GOT3 (cell line): ENCODE measurements around the gene ATXN7.

Experiments used
- DNase-seq: peaks from one replicate; lab custom pipeline; 2025; ENCODE audit warnings: mixed read lengths; lab: John Stamatoyannopoulos, UW

The ATXN7 gene

GRCh38 chr3:63984391-63984790 lies 120.7 kb downstream of the ATXN7 start:
- no peak for DNase-seq

GRCh38 chr3:63986146-63986545 lies 122.5 kb downstream of the ATXN7 start:
- no peak for DNase-seq

DNA sequence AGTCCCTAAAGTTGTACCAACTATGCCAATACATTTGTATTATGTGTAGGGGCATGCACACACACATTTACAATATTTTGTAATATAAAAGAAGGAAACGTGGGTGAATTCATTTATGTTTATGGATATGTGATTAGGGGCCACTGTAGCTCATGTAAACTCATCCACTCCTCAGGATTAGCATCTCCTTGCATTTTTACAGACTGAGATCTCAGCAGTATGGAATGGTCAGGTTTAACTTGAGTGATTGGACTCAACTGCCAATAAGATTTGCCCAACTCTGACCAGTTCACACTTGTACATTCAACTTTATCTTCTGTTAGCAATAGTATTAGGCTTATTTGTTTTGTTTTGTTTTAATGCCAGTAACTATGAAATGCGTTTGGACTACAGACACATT lies 123.2 kb downstream of the ATXN7 start:
- DNase-seq = no peak

DNA sequence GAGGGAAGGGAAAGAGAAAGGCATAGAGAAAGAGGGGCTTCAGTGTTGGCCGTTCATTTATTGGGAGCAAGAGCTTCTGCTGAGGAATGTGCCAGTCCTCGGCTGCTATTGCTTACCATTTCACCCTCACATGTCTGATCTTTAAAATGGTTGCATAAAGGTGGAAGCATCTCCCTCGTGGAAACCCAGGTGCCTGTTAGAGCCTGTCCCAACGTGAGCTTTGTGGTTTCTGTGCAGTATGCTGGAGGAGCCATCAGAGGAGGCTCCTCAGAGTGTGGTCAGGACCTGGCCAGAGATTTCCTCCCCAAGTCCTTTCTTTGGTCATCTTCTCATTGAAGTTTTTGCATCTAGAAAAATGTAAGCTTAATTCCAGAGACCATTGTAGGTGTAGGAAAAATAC lies 125.3 kb downstream of the ATXN7 start:
- no peak for DNase-seq

GRCh38 chr3:63990204-63990603 lies 126.5 kb downstream of the ATXN7 start:
- DNase-seq = no peak

DNA sequence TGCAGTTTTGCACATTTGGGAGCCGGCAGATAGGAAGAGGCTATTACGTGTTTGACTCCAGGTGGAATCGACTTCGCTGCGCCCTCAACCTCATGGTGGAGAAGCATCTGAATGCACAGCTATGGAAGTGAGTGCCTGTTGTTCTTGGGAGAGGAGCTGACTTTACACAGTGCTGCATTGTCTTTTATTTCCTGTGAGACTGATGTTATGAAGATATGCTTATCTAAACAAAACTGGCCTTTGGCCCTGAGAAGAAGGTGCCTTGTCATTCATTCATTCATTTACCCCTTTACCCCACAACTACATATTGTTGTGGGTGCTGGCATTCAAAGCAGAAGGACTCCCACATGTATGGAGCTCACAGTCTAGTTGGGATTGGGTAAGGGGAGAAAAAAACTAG lies 127.1 kb downstream of the ATXN7 start:
- no peak for DNase-seq

DNA sequence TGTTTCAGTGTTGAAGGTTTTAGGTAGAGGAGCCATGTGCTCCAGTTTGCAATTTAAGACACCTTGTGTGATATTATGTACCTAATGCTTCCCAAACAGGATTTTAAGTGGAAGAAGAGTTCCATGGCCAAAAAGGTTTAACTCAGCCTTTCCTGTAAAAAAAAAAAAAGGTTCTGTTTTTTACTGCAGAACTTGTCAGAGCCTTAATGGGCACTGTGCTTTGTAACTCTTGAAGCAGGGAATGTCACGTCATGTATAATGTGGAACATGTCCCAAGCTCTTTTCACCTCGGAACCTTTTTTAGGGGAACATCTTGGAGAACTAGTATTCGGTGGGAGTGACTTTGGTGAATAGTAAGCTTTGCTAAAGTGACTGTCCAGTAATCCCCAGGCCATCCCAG lies 128.0 kb downstream of the ATXN7 start:
- DNase-seq = no peak

- DNase-seq = no peak
Measured at GRCh38 chr3:63992516-63993209, 129.0 kb downstream of the ATXN7 start.

DNA sequence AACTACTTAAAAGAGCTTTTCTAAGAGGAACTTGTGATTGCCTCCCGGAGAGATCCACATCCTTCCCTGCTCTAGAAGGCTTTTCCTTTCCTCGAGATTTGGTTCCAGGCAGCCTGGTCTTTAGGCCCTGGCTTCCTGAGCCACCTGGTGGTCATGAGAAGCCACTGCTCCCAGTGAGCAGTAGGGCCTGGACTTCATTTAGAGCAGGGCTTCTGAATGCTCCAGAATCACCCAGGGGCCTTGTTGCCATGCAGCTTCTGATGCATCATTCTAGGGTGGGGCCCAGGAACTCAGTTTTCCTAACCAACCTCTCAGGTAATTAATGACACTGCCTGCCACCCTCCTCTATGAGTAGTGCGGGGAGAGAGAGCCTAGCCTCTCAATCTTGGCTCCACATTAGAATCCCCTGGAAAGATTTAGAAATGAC lies 130.0 kb downstream of the ATXN7 start:
- DNase-seq = no peak

- DNase-seq = no peak
Measured at GRCh38 chr3:63995086-63995485, 131.4 kb downstream of the ATXN7 start.

DNA sequence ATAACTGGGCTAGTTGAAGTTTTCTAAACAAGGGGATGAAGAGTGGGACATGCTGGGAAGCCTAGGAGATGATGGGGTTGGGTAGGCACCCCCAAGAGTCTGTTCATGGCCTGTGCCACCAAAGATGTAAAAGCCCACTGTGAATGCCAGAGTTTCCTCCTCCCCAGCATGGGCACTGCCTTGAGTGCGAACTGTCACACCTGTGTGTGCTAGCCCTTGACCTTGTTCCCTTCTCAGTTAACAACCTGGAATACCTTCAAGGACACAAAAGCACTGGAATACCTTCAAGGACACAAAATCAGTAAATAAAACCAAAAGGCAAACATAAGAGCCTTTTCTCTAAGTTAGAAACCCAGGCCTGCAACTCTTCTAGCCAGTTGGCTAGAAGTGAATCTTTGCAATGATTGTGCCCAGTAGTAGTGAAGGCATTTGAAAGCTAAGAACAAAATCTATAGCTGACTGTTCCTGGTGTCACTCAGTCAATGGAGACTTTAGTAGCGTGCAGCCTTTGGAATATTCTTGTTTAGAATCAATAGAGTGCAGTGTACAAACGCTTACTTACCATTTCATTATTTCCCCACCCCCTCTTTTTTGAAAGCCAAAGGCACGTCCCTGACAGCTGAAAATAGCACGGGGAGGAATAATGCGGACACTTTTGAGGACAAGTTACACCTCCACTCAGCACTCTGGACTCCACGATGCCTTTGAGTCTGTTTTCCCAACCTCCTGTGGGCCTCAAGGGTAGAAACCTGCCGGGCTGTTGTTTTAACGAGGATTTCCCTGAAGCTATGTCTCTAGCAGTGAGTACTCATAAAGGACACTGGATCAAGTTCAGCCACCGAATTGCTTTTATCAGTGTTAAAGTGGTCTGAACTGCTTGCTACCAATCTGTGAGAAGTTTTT lies 135.4 kb downstream of the ATXN7 start:
- DNase-seq = no peak

DNA sequence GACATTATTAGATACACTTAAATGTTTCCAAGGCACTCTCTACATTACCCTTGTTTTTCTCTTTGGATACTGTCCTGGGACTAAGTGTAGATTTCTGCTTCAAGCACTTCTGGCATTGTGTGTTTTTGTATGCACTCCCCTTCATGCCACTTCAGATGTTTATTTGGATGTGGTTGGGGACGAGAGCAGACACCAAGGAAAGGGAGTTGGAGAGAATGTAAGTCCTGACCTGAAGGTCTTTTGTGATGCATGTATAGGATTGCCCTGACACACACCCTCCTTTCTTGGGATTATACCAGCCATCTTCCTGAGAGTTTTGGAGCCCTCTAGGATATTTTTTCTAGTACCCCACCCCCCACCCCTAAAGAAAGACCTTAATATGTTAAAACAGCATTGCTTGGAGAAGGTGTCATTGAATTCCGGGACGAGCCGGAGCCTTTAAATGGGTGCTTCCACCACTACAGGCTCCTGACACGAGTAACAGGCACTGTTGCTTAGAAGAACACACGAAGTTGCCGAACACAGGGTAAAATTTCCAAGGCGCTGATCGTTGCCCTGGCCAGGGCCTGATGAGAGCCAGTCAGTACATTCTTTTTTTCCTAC lies 136.9 kb downstream of the ATXN7 start:
- no peak for DNase-seq

- DNase-seq = no peak
Measured at GRCh38 chr3:64002233-64002632, 138.6 kb downstream of the ATXN7 start.

DNA sequence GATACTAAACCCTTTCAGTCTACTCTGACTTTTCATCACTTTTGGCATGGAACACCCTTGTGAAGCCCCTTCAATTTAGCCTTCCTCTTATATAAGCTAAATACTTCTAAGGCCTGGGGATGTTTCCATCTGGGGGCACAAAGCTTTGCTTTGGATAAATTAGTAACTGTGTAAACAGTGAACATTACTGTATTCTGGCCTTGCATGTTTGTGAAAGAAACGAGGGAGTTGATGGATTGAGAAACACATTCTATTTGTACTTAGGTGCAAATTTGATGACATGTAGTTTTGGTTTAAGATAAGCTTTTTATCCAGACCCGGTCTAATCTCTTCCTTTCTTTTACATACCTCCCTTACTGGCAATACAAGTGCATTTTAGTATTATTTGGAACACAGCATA lies 139.9 kb downstream of the ATXN7 start:
- no peak for DNase-seq

GRCh38 chr3:64008017-64008416 lies 144.3 kb downstream of the ATXN7 start:
- DNase-seq = no peak

GRCh38 chr3:64008487-64009351 lies 145.1 kb downstream of the ATXN7 start:
- no peak for DNase-seq

- DNase-seq = no peak
Measured at GRCh38 chr3:64009528-64009927, 145.9 kb downstream of the ATXN7 start.

DNA sequence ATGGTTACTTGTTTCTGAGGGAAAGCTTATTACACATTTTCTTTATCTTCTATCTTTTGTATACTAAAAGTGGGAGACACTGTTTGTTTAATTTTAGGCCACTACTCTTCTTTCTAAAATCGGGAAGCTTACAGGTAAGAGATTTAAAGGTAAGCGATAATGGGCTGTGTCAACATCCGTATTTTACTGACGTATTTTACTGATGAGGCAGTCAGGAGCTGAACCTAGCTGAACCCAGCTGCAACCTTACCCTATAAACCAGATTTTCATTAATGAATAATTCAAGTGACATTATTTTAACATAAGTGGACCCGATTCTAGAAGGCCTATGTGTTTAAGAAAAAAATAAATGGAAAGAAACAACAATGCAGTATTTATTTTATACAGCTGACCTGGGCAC lies 146.5 kb downstream of the ATXN7 start:
- DNase-seq = no peak

GRCh38 chr3:64011685-64012084 lies 148.0 kb downstream of the ATXN7 start:
- DNase-seq = no peak

- no peak for DNase-seq
Measured at GRCh38 chr3:64016941-64017620, 153.4 kb downstream of the ATXN7 start.

GRCh38 chr3:64019271-64019670 lies 155.6 kb downstream of the ATXN7 start:
- DNase-seq = no peak
